GM23338 (cell line): ENCODE results near the gene MUC6. TPM values are rescaled to one million over a fixed set of nuclear protein-coding genes. Genes with fewer than 3 reads are reported as not detected.

Experiments used
- ATAC-seq: fragments of 200-7000 bp; cut with Tn5 transposase; 3 replicates; pipeline ENCODE4 v1.9.1; 2020
- DNase-seq: peaks from one replicate; pipeline ENCODE4 v3.0.0-alpha.2; 2015; ENCODE audit warnings: low spot score
- H2AFZ ChIP-seq: fragments of 200-600 bp; sonication (generic); 2 replicates; pipeline ENCODE4 v1.8.0; 2016; ENCODE audit warnings: antibody characterized with exemption, mild to moderate bottlenecking, moderate library complexity
- H3F3A ChIP-seq: fragments of 200-600 bp; sonication (generic); replicated peaks from 2 replicates; pipeline ENCODE4 v1.8.0; 2017; ENCODE audit warnings: antibody characterized with exemption, mixed run types, low read depth
- H3K27ac ChIP-seq: fragments of 200-600 bp; sonication (generic); 2 replicates; pipeline ENCODE4 v1.6.1; 2016; ENCODE audit warnings: low read depth
- H3K27me3 ChIP-seq: fragments of 200-600 bp; sonication (generic); 2 replicates; pipeline ENCODE4 v1.8.0; 2016; ENCODE audit warnings: mild to moderate bottlenecking, mixed run types, moderate library complexity; ENCODE audit not compliant: insufficient read depth
- H3K36me3 ChIP-seq: fragments of 200-600 bp; sonication (generic); 2 replicates; pipeline ENCODE4 v1.8.0; 2016; ENCODE audit warnings: mild to moderate bottlenecking; ENCODE audit not compliant: insufficient read depth
- H3K4me1 ChIP-seq: fragments of 200-600 bp; sonication (generic); 2 replicates; pipeline ENCODE4 v1.8.0; 2016; ENCODE audit warnings: mild to moderate bottlenecking, moderate library complexity; ENCODE audit not compliant: insufficient read depth
- H3K4me2 ChIP-seq: fragments of 200-600 bp; sonication (generic); 2 replicates; pipeline ENCODE4 v1.7.1; 2017; ENCODE audit warnings: mixed run types
- H3K4me3 ChIP-seq: fragments of 200-600 bp; sonication (generic); 2 replicates; pipeline ENCODE4 v1.6.1; 2016; ENCODE audit warnings: mixed run types
- H3K79me2 ChIP-seq: fragments of 200-600 bp; sonication (generic); replicated peaks from 2 replicates; pipeline ENCODE4 v1.8.0; 2017; ENCODE audit warnings: mild to moderate bottlenecking; ENCODE audit not compliant: insufficient read depth
- H3K9me2 ChIP-seq: fragments of 200-600 bp; sonication (generic); 2 replicates; pipeline ENCODE4 v1.8.0; 2017; ENCODE audit not compliant: insufficient read depth
- H4K20me1 ChIP-seq: fragments of 200-600 bp; sonication (generic); replicated peaks from 2 replicates; pipeline ENCODE4 v1.8.0; 2017; ENCODE audit warnings: mild to moderate bottlenecking; ENCODE audit not compliant: insufficient read depth
- H3K27ac Mint-ChIP-seq: 2 replicates; pipeline ENCODE4 v1.8.0; 2020; ENCODE audit warnings: inconsistent platforms, mild to moderate bottlenecking, moderate library complexity, mixed read lengths
- H3K27me3 Mint-ChIP-seq: 3 replicates; pipeline ENCODE4 v1.8.0; 2022; ENCODE audit warnings: low read depth, mild to moderate bottlenecking, moderate library complexity, mixed read lengths, inconsistent platforms; ENCODE audit not compliant: insufficient read depth, poor library complexity
- H3K36me3 Mint-ChIP-seq: 3 replicates; pipeline ENCODE4 v1.8.0; 2021; ENCODE audit warnings: low read depth, mild to moderate bottlenecking, inconsistent platforms, moderate library complexity, mixed read lengths
- H3K4me1 Mint-ChIP-seq: 3 replicates; pipeline ENCODE4 v1.8.0; 2020; ENCODE audit warnings: mild to moderate bottlenecking, inconsistent platforms, mixed read lengths
- H3K4me3 Mint-ChIP-seq: 3 replicates; pipeline ENCODE4 v1.8.0; 2021; ENCODE audit warnings: moderate library complexity, mild to moderate bottlenecking, inconsistent platforms, mixed read lengths
- H3K9me3 Mint-ChIP-seq: 3 replicates; pipeline ENCODE4 v1.8.0; 2020; ENCODE audit warnings: moderate library complexity, mild to moderate bottlenecking, inconsistent platforms, mixed read lengths
- EZH2 ChIP-seq: fragments of 200-600 bp; sonication (generic); IDR thresholded peaks from one replicate; pipeline ENCODE4 v1.8.0; 2017; ENCODE audit warnings: antibody characterized with exemption, mild to moderate bottlenecking, low read depth; ENCODE audit not compliant: unreplicated experiment
- JUNB ChIP-seq: IDR thresholded peaks from one replicate; pipeline ENCODE4 v1.6.1; 2016; ENCODE audit warnings: antibody characterized with exemption; ENCODE audit not compliant: unreplicated experiment
- REST ChIP-seq: IDR thresholded peaks from one replicate; pipeline ENCODE4 v1.6.1; 2018; ENCODE audit warnings: antibody characterized with exemption; ENCODE audit not compliant: unreplicated experiment
- STAT1 ChIP-seq: IDR thresholded peaks from one replicate; pipeline ENCODE4 v1.6.1; 2016; ENCODE audit warnings: antibody characterized with exemption; ENCODE audit not compliant: unreplicated experiment
- ZNF462 ChIP-seq: fragments of 250-450 bp; sonication (Bioruptor Pico); IDR thresholded peaks from 2 replicates; pipeline ENCODE4 v1.5.0; 2020; ENCODE audit warnings: mild to moderate bottlenecking, moderate library complexity
- polyA plus RNA-seq: library from polyadenylated mRNA; unstranded; fragments of >200 nt; fragmentation: Nextera tagmentation; extraction: Ambion mirVana; gene quantifications from 2 replicates; pipeline ENCODE4 v1.2.1, GENCODE V29; 2016
- total RNA-seq: library from RNA; depleted of rRNA; stranded (reverse); fragments of >200 nt; shearing (Covaris generic); gene quantifications from 2 replicates; pipeline ENCODE4 v1.2.3, GENCODE V29; 2014

MUC6 gene
- total and polyA plus RNA-seq, 2 experiments from 2014 or later = not detected

GRCh38 chr11:1029051-1029450 lies 7.5 kb downstream of the MUC6 start (continued):
- TF ChIP-seq ZNF462 = no peak
- TF ChIP-seq EZH2 = no peak
- no peak for TF ChIP-seq REST

- Histone ChIP-seq H3K79me2 (no peaks in the 10 kb centered on the region), H4K20me1 (no peaks in the 10 kb centered on the region), H3F3A (no peaks in the 10 kb centered on the region), H3K27ac (no peak overlapping the region), H3K9me2 (no peaks in the 10 kb centered on the region), H2AFZ (no peak overlapping the region), H3K4me1 (no peaks in the 10 kb centered on the region), H3K27me3 (no peaks in the 10 kb centered on the region), H3K36me3 (no peaks in the 10 kb centered on the region), H3K4me3 (no peak overlapping the region), H3K4me2 (no peak overlapping the region)
- no peak for ATAC-seq
- H3K27ac Mint-ChIP-seq = no peak overlapping the region
- no peaks in the 10 kb centered on the region for H3K9me3 Mint-ChIP-seq
- no peak for DNase-seq
- no peak overlapping the region for H3K4me3 Mint-ChIP-seq
- H3K36me3 Mint-ChIP-seq = no peaks in the 10 kb centered on the region; the same call in 2 of the 3 replicates
- no peaks in the 10 kb centered on the region for H3K4me1 Mint-ChIP-seq
- peaks cover 10% of the 10 kb centered on the region for H3K27me3 Mint-ChIP-seq
- no peak for TF ChIP-seq STAT1
- no peak for TF ChIP-seq ZNF462
- no peak for TF ChIP-seq JUNB
These were observed 7.9 kb downstream of the MUC6 start for GRCh38 chr11:1028616-1029015.
